Activated CD8-positive, alpha-beta memory T cell treated with anti-CD3 and anti-CD28 coated beads, Interleukin-2, amount 50 U/mL, for 4 hours (primary cell): ENCODE results near the gene AMZ1.

Experiments used
- DNase-seq: peaks from one replicate; pipeline ENCODE4 v3.0.0-alpha.2; 2020

Gene AMZ1, protein sequence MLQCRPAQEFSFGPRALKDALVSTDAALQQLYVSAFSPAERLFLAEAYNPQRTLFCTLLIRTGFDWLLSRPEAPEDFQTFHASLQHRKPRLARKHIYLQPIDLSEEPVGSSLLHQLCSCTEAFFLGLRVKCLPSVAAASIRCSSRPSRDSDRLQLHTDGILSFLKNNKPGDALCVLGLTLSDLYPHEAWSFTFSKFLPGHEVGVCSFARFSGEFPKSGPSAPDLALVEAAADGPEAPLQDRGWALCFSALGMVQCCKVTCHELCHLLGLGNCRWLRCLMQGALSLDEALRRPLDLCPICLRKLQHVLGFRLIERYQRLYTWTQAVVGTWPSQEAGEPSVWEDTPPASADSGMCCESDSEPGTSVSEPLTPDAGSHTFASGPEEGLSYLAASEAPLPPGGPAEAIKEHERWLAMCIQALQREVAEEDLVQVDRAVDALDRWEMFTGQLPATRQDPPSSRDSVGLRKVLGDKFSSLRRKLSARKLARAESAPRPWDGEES

DNA sequence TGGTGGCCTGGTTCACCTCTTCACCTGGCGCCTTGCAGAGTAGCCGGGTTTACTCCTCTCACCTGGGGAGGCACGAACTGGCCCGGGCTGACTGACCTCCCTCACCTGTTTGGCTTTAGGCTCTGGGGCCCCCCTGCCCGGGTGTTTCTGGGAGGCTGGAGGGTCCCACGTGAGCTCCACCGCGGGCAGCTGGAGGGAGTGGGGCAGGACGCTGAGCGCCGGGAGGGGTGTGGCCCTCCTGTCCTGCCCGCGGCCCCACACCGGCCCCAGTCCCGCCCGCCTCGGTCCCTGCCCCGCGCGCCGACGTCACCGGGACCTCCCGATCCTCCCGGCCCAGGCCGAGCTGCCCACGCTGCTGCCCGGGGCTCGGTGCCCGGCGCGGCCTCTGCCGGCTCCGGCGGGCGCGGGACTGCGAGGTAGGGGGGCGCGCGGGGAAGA is at the start of gene AMZ1:
TSS of gene AMZ1 (plus strand) at position 322 of the 438 bp plus-strand sequence. CDS start 12,250 bp downstream, outside the sequence.
- no peak for DNase-seq

DNA sequence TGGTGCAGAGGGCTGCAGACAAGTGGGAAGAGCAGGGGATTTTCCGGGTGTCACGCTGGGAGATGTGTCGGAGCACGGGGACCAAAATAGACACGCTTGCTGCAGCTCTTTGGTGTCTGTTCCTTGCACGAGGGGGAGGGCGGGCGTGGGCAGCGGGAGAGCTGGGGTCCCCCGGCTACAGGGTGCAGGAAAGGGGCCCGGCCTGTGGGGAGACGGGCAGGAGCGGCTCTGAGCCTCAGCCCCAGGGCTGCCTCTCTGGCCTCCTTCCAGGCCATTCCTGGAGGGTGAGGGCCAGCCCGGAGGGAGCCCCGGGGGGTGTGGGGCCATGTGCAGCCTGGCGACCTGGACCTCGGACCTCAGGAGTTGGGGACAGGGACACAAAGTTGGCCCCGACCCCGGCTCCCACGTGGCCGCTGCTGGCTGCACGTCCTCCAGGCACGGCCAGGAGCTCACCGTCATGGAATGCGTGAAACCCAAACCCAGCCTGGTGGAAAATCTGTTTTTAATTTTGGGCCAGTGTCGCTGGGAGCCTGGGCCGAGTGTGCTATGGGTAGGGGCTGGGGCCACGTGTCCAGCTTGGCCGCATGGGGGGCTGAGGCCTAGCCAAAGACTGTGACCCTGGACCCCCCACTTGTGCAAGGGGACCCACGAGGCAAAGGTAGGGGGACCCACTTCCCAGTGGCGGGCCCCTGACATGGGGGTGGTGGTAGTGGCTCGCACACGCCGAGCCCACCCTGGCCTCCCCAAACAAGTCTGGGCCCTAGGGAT is 49.6 kb upstream of the AMZ1 start:
- no peak for DNase-seq

DNA sequence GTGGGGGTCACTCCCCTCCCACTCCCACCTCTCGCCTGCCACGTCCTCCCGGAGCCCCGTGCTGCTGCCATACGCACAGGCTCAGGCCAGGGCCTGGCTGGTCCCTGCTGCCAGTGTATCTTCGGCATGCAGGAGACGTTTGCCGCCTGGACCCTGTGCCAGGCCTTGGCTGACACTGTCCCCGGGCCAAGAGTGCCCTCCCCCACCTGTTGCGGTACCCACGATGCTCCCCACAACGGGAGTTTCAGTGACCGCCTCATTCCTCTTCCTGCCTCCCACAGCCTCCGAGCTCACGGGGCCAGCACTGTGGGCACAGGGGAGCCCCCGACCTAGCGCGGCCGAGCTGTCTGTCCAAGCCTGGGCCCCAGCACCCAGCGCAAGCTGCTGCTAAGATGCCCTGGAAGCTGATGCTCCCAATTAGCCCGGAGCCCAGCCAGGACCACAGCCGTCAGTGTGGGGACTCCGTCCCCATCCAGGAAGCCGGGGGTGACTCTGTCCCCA is 48.8 kb upstream of the AMZ1 start:
- no peak for DNase-seq

DNA sequence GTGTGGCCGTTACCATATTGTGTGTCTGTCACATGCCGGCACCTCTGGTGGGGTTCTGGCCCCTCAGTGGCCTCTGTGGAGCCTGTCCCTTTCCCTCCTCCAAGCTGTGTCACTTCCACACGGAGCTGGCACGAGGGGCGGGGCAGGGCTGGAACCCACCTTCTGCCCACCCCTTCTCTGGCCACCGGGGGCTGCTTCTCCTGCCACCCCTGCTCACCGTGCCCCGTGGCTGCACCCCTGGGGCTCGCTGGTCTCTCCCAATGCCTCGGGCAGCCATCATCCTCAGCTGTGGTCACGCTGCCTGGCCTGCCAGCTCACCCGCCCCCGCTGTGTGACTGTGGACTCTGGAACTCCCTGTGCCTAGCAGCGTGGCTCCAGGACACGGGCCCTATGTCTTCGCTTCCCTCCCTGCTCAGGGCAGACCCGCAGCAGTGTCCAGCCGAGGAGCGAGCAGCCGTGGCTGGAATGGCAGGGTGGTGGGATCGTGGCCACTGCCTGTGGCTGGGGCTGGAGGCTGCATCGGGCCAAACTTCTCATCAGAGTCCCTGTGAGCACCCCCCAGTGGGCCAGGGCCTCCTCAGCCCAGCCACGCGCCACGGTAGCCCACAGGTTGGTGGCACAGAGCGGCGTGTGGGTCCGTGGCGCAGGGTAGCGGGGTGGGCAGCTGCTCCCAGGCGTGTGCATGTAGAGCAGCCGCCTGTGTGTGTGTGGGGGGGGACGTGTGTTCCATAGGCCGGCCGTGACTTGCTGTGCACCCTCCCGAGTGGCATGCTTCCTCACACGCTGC is 48.1 kb upstream of the AMZ1 start:
- DNase-seq: no peak

DNA sequence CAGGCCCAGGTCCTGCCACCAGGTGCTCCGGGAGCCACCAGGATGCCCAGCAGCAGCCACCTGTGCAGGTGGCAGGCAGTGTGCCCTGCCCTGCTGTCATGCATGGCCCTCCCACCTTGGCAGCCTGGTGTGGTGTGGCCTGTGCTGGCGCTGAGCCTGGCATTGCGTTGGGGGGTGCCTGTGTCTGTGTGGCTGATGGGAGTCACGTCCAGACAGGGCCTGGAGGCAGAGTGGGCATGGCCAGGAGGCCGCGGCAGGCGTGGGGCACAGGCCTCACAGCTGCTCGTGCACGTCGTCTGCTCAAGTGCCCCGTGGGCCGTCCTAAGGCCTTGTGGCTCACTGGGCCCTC is 47.5 kb upstream of the AMZ1 start:
- DNase-seq: no peak

DNA sequence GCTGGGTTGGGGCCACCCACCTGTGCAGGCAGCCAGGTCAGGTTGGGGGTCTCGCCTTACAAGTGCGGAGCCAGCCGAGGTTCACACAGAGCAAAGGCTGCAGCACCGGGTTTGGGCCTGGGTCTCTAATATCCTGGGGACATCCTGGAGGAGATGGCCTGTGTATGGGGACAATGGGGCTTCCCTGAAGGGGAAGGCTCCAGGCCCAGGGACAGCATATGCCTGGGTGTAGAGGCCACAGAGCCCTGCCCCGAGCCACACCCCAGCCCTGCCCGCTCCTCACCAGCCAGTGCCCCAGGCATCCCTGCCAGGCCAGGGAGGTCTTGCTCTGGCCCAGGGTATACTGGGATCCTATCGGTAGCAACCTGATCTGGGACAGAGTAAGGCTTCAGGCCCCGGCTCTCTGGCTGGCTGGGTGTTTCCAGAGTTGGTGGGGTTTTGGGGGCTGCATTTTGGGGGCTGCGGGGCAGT is 47.1 kb upstream of the AMZ1 start:
- DNase-seq: no peak

DNA sequence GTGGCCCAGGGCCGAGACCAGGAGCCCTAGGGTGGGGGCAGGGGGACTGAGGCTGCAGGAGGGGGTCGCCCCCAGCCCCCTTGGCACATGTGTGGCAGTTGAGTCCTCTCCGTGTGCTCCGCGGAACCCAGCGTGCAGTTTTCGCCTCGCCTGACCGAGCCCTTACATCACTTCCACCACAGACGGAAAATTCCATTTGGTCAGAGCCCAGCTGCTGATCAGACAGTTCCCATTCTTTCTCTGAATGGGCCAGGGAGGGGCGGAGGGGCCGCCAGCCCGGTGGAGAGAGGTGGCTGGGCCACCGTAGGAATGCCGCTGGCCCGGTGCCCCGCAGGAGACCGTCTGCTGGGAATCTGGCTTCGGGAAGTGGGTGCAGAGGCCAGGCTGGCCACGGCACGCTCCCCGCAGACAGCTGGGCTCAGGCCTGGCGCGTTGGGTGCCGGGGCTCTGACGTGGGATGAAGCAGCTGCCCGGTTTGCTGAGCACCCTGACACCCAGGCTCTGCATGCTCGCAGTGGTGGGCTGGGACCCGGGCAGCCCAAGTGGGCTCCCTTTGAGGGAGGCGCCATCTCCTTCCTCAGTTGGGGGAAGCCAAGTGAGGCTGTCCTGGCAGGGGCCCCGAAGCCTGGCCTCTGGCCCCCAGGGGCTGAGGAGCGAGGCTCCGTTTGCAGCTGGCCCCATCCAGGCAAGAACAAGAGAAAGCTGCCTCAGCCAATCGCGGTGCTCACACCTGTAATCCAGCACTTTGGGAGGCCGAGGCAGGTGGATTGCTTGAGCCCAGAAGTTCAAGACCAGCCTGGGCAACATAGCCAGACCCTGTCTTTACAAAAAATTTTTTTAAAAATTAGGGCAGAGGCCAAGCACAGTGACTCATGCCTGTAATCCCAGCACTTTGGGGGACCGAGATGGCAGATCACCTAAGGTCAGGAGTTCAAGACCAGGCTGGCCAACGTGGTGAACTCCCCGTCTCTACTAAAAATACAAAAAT is 46.3 kb upstream of the AMZ1 start:
- no peak for DNase-seq

DNA sequence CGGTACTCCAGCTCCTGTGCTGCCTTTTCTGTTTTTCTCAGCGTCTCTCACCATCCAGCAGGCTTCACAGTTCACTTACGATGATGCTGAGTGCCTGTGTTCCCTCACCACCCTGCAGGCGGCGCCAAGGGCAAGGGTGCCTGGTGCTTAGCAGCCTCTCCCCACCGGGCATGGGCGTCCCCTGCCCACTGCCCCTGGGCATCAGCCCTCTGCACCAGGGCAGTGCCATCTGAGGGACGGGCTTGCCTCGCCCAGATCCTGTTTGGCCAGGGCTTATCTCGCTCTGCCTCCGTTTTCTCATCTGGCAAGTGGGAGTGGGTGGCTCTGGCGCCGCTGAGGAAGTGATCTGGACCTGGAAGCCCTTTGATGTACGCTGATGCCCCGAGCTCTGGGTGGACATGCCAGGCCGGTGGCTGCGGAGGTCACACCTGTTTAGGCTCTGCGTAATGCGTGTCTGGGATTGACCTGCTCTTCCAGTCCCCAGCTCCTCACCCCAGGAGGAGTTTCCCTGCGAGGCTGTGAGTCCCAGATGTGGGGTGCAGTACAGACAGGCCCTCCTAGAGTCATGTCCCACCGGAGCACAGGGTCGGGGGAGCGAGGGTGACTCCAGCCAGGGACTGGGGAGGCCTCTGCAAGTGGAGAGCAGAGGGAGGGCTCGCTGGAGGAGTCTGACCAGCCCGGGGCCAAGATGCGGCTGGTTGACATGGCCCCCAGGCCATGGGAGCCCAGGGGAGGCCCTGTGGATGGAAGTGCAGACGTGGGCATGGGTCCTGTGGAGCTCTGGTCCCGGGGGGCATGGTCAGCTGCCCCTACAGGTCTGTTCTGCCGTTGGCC is 44.4 kb upstream of the AMZ1 start:
- DNase-seq: no peak

DNA sequence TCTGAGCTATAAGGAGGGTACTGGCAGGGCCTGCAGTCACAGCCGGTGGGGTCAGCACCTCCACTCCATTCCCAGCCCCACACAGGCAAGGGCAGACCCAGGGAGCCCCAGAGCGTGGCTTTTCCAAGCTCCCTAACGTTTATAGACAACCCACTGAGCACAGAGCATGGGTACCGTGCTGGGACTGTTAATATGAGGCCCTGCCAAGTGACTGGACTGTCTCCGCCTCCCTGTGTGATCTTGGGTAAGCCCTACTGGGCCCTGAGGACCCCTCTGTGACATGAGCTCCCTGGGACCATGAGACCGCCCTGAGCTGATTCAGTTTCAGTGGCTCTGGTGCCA is 43.8 kb upstream of the AMZ1 start:
- no peak for DNase-seq

DNA sequence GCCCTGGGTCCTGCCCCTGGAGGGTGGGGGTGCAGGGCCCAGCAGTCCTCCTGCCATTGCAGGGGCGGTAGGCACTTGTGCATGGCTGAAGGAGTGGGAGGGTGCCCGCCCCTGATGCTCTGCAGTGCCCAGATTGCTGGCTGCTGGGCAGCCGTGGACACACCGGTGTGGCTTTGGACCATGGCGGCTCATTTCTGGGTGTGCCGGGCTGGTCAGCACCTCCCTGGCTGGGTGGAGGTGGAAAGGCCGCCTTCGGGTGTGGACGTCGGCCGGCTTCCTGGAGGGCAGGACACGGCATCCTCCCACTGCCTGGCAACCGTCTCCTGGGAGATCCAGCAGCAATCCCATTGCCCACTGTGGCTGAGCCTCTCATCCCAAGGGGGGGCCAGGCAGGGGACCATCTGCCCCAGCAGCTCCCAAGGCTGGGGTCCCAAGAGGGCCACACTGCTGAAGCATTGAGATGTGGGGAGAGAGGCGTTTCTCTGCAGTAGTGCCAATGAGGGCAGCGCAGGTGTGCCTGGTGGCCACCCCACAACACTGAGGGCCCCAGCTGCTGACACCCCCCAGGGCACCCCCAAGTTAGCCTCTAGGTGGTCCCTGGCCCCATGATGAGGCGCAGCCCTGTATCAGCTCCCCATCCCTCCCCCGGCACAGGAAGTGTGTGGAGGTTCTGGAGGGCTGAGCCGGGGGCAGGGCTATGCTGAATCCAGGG is 43.3 kb upstream of the AMZ1 start:
- no peak for DNase-seq

DNA sequence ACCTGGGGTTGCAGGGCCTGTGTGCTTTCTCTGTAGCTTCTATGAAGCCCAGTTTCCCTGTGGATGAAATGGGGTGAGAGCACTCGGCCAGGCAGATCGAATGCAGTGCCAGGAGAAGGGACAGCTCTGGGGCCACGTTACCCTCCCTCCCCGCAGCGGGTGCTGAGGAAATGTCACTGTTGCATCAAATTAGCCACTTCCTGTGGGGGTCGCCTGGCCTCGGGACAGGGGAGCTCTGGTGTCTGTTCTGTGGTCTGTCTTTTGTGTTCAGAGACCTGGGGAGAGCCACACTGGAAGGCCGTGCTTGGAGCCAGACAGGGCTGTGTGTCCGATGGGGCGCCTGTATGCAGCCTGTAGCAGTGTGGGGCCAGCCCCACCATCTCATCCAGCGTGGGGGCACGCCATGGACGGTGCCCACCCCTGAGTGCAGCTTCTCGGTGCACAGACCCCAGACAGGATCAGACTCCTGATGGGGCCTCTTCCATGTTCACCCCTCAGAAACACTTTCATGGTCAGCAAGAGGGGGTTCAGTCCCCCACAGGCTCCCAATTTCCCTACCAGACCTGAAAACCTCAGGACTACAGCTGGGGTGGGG is 42.6 kb upstream of the AMZ1 start:
- DNase-seq: peak; percentile 42

DNA sequence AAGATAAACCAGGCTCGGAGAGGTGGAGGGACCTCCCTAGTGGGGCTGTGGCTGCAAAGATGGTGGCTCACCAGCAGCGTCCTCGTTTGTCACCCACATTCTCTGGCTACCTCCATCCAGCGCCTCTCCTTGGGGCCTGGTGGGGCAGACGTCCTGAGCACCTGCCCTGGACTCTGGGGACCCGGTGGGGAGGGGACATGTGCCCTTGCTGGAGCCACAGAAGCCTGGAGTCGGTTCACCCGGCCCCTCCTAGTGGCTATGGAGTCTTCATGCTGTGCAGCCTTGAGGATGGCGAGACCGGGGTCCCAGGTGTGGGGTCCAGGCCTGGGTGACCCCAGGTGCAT is 41.7 kb upstream of the AMZ1 start:
- DNase-seq: no peak

DNA sequence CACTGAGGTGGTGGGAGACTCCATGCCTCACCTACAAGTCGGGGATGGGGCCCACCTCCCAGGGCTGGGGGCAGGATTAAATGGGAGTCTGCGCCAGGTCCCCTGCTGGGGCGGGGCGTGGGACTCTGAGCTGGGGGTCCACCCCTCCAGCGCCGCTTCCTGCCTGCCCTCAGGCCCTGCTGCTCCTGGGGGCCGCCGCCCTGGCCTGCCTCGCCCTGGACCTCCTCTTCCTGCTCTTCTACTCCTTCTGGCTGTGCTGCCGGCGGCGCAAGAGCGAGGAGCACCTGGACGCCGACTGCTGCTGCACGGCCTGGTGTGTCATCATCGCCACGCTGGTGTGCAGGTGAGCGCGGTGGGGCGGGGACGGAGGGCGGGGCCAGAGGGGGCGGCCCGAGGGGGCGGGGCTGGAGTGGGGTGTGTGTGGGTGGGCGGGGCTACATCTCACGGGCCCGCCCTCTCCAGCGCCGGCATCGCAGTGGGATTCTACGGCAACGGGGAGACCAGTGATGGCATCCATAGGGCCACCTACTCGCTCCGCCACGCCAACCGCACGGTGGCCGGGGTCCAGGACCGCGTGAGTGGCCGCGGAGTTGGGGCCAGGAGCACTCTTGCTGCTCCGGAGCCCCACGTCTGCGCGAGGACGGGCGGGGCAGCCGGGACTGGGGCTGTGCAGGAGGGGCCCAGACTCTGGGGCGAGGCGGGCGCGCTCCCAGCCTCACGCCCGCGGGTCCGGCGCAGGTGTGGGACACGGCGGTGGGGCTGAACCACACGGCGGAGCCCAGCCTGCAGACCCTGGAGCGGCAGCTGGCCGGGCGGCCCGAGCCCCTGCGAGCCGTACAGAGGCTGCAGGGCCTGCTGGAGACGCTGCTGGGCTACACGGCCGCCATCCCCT is 41.1 kb upstream of the AMZ1 start:
- DNase-seq: no peak

DNA sequence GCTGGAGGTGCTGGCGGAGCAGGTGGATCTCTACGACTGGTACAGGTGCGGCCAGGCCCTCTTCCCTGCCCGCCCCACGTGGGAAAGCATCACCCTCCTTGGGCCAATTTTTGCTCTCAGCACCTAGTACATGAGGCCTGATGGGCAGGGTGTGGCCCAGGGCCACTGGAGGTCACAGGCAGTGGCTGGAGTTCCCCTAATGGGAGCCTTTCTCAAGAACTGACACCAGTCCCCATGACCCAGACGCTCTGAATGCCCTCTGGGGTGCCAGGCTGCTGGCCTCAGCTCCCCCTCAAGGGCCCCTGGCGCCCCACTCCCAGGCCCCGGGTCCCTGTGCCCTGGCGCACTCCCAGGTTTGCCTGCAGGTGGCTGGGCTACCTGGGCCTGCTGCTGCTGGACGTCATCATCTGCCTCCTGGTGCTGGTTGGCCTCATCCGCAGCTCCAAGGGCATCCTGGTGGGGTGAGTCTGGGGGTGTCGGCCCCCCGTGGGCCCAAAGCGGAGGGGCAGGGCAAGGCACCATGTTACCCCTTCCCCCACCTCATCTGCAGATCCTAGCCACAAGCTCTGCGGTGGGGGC is 40.3 kb upstream of the AMZ1 start:
- no peak for DNase-seq

DNA sequence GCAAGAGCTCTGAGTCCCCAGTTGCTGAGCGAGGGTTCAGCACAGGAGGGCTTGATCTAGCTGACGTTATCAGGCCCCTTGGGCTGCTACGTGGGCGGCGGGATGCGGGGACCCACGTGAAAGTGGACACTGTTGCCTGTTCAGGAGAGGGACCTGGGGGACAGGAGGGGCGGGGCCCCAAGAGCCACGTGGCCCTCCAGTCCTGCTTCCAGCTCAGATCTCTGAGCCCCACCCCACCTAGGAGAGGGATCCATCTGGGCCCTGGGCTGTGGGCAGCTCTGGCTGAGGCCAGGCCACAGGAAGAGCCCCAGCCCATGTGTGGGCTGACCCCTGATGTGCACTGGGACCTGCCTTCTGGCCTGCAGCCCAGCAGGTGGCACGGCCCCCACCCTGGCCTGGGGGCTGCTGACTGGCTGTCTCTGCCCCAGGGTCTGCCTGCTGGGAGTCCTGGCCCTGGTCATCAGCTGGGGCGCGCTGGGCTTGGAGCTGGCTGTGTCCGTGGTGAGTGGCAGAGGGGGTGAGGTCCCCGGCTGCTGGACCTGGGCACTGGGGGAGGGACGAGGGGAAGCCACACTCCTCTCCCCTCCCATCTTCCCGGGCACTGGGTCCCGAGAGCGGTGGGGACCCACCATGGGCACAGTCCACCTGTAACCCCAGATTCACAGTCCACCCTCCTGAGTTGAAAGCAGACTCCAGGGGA is 38.7 kb upstream of the AMZ1 start:
- DNase-seq: no peak

DNA sequence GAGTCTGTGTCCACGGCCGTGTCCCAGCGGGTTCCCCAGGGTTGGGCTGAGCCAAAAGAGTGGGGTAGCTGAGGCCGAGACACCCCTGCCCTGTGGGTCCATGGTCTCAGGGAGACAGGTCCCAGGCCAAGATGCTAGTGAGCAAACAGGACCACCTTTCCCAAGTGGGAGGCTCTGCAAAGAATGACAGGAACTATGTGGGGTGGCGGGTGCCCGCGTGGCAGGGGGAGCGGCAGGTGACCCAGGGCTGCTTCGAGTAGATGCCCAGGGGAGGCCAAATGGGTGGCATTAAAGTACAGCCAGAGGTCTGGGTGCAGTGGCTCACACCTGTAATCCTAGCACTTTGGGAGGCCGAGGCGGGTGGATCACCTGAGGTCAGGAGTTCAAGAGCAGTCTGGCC is 38.0 kb upstream of the AMZ1 start:
- no peak for DNase-seq

DNA sequence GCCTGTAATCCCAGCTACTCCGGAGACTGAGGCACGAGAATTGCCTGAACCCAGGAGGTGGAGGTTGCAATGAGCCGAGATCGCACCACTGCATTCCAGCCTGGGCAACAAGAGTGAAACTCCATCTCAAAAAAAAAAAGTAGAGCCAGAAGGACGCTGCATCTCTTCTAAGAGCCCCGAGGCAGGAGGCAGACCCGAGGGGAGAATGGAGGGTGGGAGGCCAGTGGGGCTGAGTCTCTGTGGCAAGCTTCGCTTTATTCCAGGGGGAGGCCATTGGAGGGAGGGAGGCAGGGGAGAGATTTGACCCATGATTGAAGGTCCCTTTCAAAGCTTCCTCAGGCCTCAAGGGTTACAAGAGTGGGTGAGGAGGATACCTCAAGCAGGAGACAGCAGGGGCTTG is 37.6 kb upstream of the AMZ1 start:
- no peak for DNase-seq

DNA sequence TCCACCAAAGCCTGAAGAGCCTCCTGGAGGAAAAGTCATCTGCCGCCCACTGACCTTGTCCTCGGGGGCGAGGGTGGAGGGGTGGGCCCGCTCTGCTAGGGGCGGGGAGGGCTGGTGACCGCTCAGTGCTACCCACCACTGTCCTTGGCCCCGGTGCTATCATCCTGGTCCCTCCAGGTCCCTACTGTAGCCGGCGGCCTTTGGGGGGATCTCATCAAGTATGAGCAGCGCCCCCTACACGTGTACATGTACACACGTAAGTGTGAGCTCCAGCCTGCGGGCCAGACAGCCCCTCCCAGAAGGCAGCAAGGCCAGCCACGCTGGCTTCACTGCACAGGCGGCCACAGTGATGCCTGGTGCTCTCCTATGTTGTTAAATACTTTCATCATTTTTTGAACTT is 36.7 kb upstream of the AMZ1 start:
- no peak for DNase-seq
